Fibroblast of skin of abdomen (primary cell): ENCODE measurements around the gene DCAF6.

Source experiments
- DNase-seq: peaks from one replicate; pipeline ENCODE4 v3.0.0-alpha.2; 2013

Gene DCAF6

DNA sequence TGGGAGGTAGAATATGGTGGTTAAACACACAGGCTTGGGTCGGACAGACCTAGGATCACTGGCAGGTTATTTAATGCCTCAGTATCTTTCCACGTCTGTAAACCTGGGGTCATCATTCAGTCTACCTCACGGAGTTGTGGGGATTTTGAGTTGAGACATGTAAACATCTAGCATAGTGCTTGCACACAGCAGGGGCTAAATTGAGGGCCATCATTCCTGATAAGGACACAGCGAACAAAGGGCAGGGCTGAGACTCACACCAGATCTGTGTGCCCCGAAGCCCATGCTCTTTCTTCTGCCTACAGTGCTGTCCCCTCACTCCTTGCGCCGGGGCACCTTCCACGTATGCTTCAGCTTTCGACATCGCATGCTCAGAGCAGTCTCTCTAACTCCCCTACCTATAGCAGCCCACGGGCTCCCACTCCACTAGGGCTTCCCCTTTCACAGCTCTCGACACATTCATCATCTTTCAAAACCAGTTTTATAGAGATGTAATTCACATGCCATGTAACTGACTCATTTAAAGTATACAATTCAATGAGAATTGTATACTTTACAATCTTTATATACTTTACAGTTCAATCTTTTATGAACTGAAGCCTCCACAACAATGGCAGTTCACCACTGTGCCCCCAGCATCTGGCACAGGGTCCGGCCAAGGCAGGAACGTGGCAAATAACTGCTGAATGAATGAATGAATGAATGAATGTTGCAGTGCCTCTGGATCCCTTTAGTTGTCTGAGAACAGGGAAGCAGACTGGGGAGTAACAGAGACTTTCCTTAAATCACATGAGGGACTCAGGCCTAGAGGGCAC is 152.2 kb downstream of the DCAF6 start:
- DNase-seq, result no peak

- DNase-seq, result no peak
These were observed 153.0 kb downstream of the DCAF6 start for GRCh38 chr1:168089326-168089978.

- DNase-seq, result no peak
These were observed 153.5 kb downstream of the DCAF6 start for GRCh38 chr1:168089979-168090337.

GRCh38 chr1:168090395-168090794 is 153.9 kb downstream of the DCAF6 start:
- DNase-seq, result no peak

DNA sequence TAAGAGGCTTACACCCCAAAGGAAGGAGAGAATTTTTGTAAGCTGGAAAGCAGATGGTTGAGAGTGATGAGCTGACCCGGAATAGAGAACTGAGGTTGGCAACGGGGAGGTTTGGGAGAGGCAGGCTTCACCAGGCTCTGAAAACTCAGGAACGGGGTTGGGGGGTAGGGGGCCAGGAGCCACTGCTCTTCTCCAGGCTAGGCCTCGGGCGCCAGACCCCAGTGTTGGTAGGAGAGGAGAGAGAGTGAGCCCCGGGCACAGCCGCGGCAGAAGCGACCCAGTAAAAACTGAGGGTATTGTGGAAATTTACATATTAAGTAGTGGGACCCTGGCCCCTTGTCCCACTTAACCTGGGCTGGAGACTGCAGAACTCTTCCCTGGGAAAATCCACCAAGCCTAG is 154.6 kb downstream of the DCAF6 start:
- no peak for DNase-seq

- DNase-seq, result no peak
These were observed 155.5 kb downstream of the DCAF6 start for GRCh38 chr1:168091720-168092550.

DNA sequence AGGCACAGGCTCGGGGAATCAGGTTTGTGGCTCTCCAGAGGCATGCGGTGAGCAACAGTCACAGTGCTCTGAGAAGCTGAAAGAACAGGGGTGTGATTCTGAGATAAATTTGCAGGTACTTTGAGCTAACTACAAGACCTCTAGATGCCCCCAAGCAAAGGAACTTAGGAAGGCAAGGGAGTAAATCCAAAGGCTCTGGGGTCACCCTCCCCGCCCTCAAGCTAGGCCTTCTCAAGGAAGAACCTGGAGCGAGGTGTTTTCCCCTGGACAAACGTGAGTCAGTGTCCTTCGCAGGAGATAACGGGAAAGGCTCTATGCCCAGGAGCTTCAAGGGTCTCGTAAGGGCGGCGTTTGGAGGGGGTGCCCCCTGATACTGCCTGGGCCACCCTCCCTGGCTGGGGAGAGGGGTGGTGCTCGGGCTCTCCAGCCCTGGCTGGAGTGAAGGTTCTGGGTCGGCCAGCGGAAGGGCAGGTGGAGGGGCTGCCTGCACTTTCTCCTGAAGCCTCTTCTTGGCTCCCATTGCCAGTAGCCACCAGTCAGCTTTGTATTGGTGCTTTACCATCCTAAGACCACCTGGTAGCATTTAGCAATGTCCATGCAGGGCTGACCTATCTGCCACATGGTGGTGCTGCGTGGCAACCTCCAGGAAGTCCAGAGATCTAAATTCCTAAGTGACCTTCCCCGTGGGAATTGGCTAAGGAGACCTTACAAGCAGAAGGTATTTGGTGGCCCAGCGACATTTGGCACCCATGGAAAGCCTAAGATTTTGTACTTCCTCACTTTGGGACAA is 156.3 kb downstream of the DCAF6 start:
- DNase-seq, result no peak

DNA sequence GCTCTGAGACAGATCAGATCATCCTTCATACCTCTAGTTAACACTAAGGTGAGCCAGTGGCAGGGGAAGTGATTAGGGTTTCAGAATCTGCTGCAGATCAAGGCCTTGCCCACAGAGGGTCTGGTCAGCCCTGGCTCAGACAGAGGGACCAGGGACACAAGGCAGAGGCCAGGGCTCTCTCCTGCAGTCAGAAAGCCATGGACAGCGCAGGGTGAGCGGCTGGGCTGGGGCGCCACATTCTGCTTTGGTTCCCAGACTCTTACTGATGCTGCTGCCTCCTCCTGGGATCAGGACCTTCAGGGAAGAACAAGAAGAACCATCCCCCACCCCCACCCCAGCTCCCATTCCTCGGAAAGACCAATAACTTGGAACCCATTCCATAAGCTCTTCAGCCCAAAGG is 157.1 kb downstream of the DCAF6 start:
- DNase-seq, result no peak

GRCh38 chr1:168095476-168095875 is 159.0 kb downstream of the DCAF6 start:
- no peak for DNase-seq

DNA sequence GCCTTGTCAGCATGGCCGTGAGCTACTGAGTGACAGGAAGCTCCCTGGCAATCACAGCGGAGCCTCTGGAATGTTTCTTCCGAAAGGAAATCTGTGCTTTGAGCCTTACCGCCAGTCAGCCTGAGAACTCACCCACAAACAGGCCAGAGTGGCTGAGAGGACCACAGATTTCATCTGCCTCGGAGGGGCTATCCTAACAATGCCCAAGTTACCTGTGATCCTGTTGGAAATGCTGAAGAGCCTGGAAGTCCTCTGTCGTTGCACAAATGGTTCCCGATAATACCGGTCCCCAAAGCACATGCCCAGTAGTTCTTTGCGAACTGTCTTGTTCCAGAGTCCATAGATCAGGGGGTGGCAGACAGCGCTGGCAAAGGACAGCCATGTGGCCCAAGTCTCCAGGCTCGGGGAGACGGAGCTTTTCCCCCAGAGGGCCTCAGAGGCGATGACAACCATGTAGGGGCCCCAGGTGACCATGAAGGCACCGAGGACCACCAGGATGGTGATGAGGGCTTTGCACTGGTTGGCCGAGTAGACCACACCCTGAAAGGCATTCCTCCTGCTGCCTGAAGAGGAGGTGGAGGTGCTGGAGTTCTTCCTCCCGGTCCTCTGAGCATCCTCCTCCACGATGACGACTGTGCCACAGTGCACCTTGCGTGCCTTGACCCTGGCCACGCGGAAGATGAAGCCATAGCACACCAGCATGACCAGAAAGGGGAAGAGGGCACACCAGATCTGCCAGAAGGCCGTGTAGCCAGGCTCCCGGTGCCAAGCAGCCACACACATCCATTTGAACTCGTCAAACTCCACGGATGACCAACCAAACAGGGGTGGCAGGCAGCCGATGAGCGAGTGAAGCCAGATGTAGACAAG is 160.0 kb downstream of the DCAF6 start:
- DNase-seq, result no peak

- no peak for DNase-seq
These were observed 161.5 kb downstream of the DCAF6 start for GRCh38 chr1:168097921-168098528.

DNA sequence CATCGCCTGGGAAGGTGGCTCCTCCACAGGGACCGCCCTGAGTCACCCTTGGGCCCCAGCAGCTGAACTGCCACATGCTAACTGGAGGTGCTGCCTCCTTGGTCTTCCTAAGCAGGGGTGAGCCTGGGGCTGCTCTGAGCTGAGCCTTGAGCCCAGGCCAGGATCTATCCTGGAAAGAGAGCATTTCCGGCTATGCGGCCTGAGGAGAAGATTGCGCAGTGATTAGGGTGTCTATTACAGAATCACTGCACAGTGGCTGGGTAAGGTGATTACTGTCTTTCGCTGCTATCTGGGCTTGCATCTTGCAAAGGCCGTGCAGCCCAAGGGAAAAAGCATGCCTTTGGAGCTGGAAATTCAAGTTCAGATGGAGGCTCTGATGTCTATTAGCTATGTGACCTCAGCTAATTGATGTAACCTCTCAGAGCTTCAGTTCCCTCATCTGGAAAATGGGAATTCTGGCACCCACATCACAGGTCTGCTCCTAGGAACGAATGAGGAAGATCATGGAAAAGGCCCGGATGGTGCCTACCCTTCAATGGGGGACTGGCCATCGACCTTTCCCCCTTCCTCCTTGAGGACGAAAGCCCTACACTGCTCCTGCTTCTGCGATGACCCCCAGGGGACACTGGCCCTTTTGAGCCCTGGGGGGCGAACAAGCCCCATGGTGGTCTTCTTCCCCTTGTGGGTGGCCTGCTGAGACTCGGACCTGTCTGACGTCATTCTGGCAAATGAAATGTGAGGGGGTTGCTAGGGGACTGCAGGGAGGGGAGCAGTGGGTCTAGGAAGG is 162.2 kb downstream of the DCAF6 start:
- DNase-seq, result no peak

GRCh38 chr1:168099337-168099801 is 162.9 kb downstream of the DCAF6 start:
- no peak for DNase-seq

DNA sequence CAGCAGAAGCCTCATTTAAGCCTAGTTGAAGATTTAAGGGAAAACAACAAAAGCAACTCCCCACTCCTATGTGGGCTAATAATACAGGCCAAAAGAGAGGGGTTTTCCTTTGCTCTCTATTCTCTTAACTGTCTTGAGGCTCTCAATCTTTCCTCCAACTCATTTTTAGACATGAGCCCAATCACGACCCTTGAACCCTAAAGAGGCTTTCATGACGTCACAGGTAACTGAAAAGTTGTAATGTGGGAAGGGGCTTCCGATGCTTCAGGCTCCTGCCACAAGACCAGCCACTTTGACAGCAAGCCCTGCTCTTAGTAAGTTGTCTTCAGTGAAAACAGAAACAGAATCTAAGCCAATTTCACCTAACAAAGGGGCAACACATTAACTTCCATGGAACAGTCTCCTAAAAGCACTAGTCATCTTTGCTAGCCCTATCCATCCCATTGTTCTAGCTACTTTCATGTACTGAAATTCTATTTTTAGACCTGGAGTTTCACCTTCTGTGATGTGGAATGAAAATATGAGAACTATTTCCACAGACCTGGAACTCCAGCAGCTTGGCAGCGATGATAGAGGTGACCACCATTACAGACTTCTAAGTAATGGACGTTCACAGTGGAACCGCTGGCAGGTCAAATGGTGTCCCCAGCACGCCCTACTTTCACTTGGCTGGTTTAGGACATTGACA is 164.0 kb downstream of the DCAF6 start:
- no peak for DNase-seq

DNA sequence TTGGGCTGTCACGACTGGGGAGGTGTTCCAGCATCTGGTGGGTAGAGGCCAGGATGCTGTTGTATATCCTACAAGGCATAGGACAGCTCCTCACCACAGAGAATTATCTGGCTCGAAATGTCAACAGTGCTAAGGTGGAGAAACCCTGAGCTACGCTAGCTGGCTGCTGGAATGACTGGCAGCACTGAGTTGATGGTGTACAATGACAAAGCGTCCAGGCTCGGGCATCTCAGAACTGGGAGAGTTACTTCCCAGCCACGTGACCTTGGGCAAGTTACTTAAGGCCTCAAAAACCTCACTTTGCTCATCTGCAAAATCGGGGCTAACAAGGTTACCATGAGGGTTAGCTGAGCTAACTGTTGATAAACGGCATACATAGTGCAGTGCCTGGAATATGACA is 164.9 kb downstream of the DCAF6 start:
- no peak for DNase-seq

DNA sequence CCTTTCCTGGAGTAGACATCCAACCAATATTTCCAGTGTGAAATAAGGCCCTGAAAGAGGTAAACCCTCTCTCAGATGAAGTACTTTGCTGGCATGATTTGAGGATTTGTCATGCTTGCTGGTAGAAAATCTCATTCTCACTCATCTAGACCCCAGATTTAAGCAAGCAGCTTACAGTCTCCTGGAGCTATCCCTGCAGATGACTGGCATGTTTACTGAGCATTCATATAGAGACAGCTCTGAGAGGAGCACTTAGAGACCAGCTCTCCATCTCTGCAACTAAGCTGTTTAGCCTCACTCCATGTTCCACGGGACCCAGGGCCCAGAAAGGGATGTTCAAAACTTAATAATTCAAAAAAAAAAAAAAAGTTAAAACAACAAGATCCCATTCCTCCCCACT is 166.0 kb downstream of the DCAF6 start:
- no peak for DNase-seq

- no peak for DNase-seq
These were observed 168.1 kb downstream of the DCAF6 start for GRCh38 chr1:168104535-168104934.

GRCh38 chr1:168105846-168106245 is 169.4 kb downstream of the DCAF6 start:
- no peak for DNase-seq

GRCh38 chr1:168106274-168106673 is 169.8 kb downstream of the DCAF6 start:
- DNase-seq, result no peak
